ENCODE results near the gene RAB5B.

DNA sequence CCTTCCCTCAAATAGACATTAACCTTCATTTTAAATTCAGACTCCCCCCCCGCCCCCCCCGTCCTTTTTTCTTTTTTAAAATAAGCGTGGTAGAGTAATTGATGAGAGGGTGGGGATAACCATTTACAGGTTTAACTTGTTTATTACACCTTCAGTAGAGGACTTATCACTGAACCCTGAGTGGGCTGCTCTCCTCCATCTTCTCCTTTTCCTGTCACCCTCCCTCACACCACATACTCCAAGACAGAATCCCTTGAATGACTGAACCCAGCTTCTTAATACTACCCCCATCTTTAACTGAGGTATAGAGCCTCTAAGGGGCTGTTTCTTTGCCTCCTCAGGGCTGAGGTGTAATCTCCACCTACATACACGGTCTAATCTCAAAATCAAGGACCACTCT lies 43.3 kb downstream of the RAB5B start:
- TF ChIP-seq, protein P1, sequence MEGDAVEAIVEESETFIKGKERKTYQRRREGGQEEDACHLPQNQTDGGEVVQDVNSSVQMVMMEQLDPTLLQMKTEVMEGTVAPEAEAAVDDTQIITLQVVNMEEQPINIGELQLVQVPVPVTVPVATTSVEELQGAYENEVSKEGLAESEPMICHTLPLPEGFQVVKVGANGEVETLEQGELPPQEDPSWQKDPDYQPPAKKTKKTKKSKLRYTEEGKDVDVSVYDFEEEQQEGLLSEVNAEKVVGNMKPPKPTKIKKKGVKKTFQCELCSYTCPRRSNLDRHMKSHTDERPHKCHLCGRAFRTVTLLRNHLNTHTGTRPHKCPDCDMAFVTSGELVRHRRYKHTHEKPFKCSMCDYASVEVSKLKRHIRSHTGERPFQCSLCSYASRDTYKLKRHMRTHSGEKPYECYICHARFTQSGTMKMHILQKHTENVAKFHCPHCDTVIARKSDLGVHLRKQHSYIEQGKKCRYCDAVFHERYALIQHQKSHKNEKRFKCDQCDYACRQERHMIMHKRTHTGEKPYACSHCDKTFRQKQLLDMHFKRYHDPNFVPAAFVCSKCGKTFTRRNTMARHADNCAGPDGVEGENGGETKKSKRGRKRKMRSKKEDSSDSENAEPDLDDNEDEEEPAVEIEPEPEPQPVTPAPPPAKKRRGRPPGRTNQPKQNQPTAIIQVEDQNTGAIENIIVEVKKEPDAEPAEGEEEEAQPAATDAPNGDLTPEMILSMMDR (tag by site-specific recombination; IDR thresholded peaks at IDR 0.05), result no peak
- TF ChIP-seq ZNF23 (tag by site-specific recombination; IDR thresholded peaks at IDR 0.05; ENCODE audit: borderline replicate concordance), result no peak
